ENCODE measurements around the gene PRCP.

DNA sequence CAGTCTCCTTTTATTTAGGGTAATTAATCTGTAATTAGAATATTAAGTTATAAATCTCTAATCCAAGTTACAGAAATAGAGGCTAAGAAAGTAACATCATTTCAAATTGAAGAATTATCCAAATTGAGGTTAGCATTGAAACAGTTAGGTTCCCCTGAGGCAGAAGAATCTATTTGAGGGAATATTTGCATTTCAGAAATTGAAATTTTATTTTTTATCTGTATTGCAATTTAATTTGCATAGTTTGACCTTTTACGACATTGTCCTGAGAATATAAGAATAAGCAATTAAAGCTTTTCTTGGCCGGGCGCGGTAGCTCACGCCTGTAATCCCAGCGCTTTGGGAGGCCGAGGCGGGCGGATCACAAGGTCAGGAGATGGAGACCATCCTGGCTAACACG lies 28.9 kb upstream of the PRCP start:
- TF ChIP-seq JUND (IDR thresholded peaks at IDR 0.05) (no peak), REST (IDR thresholded peaks at IDR 0.05; ENCODE audit: low read depth, low read length) (no peak), RCOR1 (IDR thresholded peaks at IDR 0.05; ENCODE audit: low read length) (no peak), TCF12 (IDR thresholded peaks at IDR 0.05) (no peak), TAF1 (IDR thresholded peaks at IDR 0.05; ENCODE audit: borderline replicate concordance, low read depth, low read length) (no peak), EP300 (IDR thresholded peaks at IDR 0.05; ENCODE audit: borderline replicate concordance in 1 of 2, low read depth in 1 of 2, low read length in 1 of 2) (no peak), GABPA (IDR thresholded peaks at IDR 0.05; ENCODE audit: low read depth) (no peak), MXI1 (IDR thresholded peaks at IDR 0.05; ENCODE audit: low read depth, low read length) (no peak), POLR2AphosphoS5 (IDR thresholded peaks at IDR 0.05; ENCODE audit: low read depth, low read length) (no peak)
- TF ChIP-seq, protein P1, sequence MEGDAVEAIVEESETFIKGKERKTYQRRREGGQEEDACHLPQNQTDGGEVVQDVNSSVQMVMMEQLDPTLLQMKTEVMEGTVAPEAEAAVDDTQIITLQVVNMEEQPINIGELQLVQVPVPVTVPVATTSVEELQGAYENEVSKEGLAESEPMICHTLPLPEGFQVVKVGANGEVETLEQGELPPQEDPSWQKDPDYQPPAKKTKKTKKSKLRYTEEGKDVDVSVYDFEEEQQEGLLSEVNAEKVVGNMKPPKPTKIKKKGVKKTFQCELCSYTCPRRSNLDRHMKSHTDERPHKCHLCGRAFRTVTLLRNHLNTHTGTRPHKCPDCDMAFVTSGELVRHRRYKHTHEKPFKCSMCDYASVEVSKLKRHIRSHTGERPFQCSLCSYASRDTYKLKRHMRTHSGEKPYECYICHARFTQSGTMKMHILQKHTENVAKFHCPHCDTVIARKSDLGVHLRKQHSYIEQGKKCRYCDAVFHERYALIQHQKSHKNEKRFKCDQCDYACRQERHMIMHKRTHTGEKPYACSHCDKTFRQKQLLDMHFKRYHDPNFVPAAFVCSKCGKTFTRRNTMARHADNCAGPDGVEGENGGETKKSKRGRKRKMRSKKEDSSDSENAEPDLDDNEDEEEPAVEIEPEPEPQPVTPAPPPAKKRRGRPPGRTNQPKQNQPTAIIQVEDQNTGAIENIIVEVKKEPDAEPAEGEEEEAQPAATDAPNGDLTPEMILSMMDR (IDR thresholded peaks at IDR 0.05), result no peak

Measured in SK-N-SH (cell line).